ENCODE measurements around the gene ITGAE.
A peak's percentile ranks its signal among the peaks of the same experiment; 100 is the strongest.

ITGAE gene

GRCh38 chr17:3679531-3680126 lies 121.4 kb downstream of the ITGAE start:
- no peak for DNase-seq (ENCODE audit: low read depth in 1 of 2, low spot score in 1 of 2)
- no peak for TF ChIP-seq JUND (IDR thresholded peaks at IDR 0.05; ENCODE audit: low read depth)
- in situ Hi-C loops (cut with HindIII; ENCODE audit: low pct_unique_long_range_greater_than_20kb, low sequenced_read_pairs): no loop called here

GRCh38 chr17:3678821-3679530 lies 122.0 kb downstream of the ITGAE start:
- TF ChIP-seq JUND (IDR thresholded peaks at IDR 0.05; ENCODE audit: low read depth): no peak
- in situ Hi-C loops (cut with HindIII; ENCODE audit: low pct_unique_long_range_greater_than_20kb, low sequenced_read_pairs): no loop called here
- DNase-seq (ENCODE audit: low read depth in 1 of 2, low spot score in 1 of 2): no peak

- DNase-seq (ENCODE audit: low read depth in 1 of 2, low spot score in 1 of 2): no peak
- no peak for TF ChIP-seq JUND (IDR thresholded peaks at IDR 0.05; ENCODE audit: low read depth)
Measured at GRCh38 chr17:3678095-3678820, 122.7 kb downstream of the ITGAE start.

DNA sequence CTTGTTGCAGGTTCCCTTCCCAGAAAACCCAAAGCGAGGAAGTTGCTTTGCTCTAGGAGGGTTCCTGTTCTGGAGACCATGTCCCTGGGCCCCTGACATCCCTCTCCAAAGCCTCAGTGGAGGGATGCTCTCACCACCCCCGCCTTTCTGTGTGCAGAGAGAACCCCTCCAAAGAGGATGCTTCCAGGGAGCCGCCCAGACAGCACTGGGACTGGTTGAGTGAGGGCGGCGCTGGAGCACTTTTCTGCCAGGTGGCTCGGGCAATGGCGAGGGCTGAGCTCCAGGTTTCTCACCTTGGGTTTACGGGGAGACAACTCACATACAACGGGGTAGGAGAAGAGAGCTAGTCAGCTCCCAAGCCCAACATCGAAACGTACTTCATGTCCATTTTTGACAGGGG lies 125.1 kb downstream of the ITGAE start:
- no peak for TF ChIP-seq JUND (IDR thresholded peaks at IDR 0.05; ENCODE audit: low read depth)
- no peak for DNase-seq (ENCODE audit: low read depth in 1 of 2, low spot score in 1 of 2)
- in situ Hi-C loops (cut with HindIII; ENCODE audit: low pct_unique_long_range_greater_than_20kb, low sequenced_read_pairs): no loop called here

More at GRCh38 chr17:3678095-3678820, 122.7 kb downstream of the ITGAE start:
- in situ Hi-C loops (cut with HindIII; ENCODE audit: low pct_unique_long_range_greater_than_20kb, low sequenced_read_pairs): no loop called here

- no peak for TF ChIP-seq JUND (IDR thresholded peaks at IDR 0.05; ENCODE audit: low read depth)
- no peak for DNase-seq (ENCODE audit: low read depth in 1 of 2, low spot score in 1 of 2)
- in situ Hi-C loops (cut with HindIII; ENCODE audit: low pct_unique_long_range_greater_than_20kb, low sequenced_read_pairs): no loop called here
Measured at GRCh38 chr17:3672571-3672970, 128.4 kb downstream of the ITGAE start.

- in situ Hi-C loops (cut with HindIII; ENCODE audit: low pct_unique_long_range_greater_than_20kb, low sequenced_read_pairs): no loop called here
- TF ChIP-seq JUND (IDR thresholded peaks at IDR 0.05; ENCODE audit: low read depth): no peak
- no peak for DNase-seq (ENCODE audit: low read depth in 1 of 2, low spot score in 1 of 2)
Measured at GRCh38 chr17:3669548-3669947, 131.4 kb downstream of the ITGAE start.

DNA sequence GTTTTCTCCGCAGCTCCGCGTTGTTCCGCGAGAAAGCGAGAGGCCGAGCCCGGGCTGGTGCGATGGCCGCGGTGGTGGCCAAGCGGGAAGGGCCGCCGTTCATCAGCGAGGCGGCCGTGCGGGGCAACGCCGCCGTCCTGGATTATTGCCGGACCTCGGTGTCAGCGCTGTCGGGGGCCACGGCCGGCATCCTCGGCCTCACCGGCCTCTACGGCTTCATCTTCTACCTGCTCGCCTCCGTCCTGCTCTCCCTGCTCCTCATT lies 132.0 kb downstream of the ITGAE start:
- in situ Hi-C loops (cut with HindIII; ENCODE audit: low pct_unique_long_range_greater_than_20kb, low sequenced_read_pairs): no loop called here
- no peak for DNase-seq (ENCODE audit: low read depth in 1 of 2, low spot score in 1 of 2)
- TF ChIP-seq JUND (IDR thresholded peaks at IDR 0.05; ENCODE audit: low read depth): no peak

DNA sequence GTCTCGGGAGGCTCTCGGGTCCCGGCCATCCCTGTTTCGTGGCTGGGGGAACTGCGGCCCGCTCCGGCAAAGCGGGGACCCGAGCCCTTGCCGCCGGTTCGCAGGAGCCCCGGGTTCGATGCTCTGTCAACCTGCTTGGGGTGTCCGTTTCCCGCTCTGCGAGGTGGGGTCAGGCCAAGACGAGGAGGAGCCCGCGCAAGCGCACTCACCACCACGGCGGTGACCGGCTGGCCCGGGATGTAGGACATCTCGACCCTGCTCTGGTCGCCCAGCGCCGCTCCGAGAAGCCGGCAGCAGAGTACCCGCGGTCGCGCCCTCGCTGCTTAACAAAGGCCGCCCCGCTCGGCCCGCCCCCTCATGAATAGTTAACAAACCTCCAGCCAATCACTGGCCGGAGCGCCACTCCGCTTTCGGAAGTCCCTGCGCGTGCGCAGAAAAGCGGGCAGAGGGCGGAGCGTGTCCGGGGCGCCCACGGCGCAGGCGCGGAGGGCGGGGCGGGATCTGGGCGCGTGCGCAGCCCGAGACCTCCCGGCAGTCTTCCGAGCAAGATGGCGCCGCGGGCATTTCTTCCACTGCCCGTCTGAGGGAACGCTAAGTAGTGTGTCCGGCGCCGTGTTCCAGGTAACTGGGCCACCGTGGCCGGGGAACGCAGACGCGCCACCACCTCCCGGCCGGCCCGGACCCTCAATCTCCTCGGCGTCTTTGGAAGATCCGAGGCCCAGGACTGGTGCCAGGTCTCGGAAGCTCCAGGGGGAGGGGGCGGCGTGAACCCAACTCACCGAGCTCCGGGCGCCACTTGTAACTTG lies 132.5 kb downstream of the ITGAE start, which contains the start of the genes EMC6 and TAX1BP3:
EMC6 (plus strand) TSS at position 534 of the 806 bp plus-strand sequence. CDS start 335 bp downstream, outside the sequence.
TAX1BP3 (minus strand) TSS at position 300 of the 806 bp plus-strand sequence; CDS start at position 248, 52 bp downstream.
- in situ Hi-C loops (cut with HindIII; ENCODE audit: low pct_unique_long_range_greater_than_20kb, low sequenced_read_pairs): no loop called here
- DNase-seq (ENCODE audit: low read depth in 1 of 2, low spot score in 1 of 2): peak; percentile 94 to 97
- no peak for TF ChIP-seq JUND (IDR thresholded peaks at IDR 0.05; ENCODE audit: low read depth)

- in situ Hi-C loops (cut with HindIII; ENCODE audit: low pct_unique_long_range_greater_than_20kb, low sequenced_read_pairs): no loop called here
Measured at GRCh38 chr17:3667366-3668278, 133.4 kb downstream of the ITGAE start.

DNA sequence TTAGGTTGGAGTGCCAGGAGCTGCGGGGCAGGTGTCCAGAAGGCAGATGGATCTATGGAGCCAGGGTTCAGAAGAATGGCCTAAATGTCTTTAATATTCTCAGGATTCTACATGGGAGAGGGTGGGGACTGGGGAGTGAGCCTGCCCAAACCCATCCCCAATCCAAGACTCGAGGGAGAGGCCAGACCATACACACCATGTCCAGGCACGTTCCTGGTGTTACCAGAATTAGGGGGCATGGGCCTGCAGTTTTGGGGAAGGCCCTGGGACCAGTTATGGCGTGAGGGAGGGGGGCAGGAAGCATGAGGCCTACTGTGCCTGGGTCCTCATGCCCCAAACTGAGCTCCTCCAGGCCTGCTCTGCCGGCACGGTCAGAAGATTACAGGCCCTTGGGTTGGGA lies 134.5 kb downstream of the ITGAE start:
- in situ Hi-C loops (cut with HindIII; ENCODE audit: low pct_unique_long_range_greater_than_20kb, low sequenced_read_pairs): no loop called here
- no peak for TF ChIP-seq JUND (IDR thresholded peaks at IDR 0.05; ENCODE audit: low read depth)
- no peak for DNase-seq (ENCODE audit: low read depth in 1 of 2, low spot score in 1 of 2)

More at GRCh38 chr17:3667366-3668278, 133.4 kb downstream of the ITGAE start:
- DNase-seq (ENCODE audit: low read depth in 1 of 2, low spot score in 1 of 2): peak; percentile 73 to 87
- TF ChIP-seq JUND (IDR thresholded peaks at IDR 0.05; ENCODE audit: low read depth): no peak

- TF ChIP-seq JUND (IDR thresholded peaks at IDR 0.05; ENCODE audit: low read depth): no peak
- in situ Hi-C loops (cut with HindIII; ENCODE audit: low pct_unique_long_range_greater_than_20kb, low sequenced_read_pairs): no loop called here
- no peak for DNase-seq (ENCODE audit: low read depth in 1 of 2, low spot score in 1 of 2)
Measured at GRCh38 chr17:3665834-3666233, 135.2 kb downstream of the ITGAE start.
